Smooth muscle cell of the brain vasculature (primary cell): ENCODE measurements around the gene SLC17A9.

Experiments used
- DNase-seq: peaks from one replicate; pipeline ENCODE4 v3.0.0-alpha.2; 2012; ENCODE audit warnings: low read depth, low spot score

Gene SLC17A9

DNA sequence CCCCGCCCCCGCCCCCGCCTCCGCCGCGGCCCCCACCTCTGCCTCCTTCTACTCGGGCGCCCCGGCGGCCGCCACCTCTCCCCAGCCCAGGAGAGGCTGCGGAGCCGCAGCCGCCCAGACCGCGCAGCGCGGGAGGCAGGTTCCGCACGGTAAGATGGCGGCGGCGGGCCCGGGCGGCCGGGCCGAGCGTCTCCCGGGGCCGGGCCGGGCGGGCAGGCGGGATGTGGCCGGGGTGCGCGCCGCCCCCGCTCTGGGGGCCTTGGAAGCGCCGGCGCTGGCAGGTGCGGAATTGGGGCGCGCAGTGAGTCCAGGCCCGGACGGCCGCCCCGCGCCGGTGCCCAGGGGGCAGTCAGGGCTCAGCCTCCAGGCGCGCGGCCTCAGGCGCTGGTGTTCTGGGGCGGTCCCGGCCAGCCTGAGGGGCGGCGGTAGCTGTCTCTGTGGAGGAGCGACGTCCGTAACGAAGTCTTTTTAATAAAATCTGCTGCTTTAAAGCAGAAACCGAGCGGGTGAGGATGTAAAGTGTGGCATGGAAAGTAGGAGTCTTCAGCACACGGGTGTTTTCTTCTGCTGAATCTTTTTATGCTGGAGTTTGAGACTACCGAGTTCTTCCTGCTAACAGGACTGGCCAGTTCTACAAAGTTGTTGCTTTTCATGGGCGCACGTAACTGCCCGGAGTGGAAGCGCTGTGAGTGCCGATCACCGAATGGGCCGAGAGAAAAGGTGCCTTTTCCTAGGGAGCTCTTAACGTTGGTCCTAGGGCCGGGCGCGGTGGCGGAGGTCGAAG is 14.2 kb upstream of the SLC17A9 start, which contains the start of gene GID8:
GID8 (plus strand) TSS at position 43 of the 784 bp plus-strand sequence. CDS start 3,356 bp downstream, outside the sequence.
- no peak for DNase-seq

DNA sequence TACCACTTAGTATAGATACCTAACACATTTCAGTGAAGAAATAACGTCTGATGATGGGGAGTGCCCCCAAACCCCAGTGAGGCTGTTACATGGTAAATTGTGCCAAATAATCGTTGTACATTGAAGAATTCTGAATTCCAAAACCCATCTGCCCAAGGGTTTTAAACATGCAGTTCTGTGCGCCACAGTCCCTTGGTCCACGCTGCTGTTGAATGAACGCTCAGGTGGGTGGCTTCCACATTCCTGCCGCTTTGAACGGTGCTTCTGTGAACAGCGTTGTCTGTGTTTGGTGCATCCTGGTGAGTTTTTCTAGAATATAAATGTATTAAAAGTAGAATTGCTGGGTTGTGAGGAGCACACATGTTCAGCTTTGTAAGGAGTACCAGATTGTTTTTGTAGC is 11.6 kb upstream of the SLC17A9 start:
- no peak for DNase-seq

DNA sequence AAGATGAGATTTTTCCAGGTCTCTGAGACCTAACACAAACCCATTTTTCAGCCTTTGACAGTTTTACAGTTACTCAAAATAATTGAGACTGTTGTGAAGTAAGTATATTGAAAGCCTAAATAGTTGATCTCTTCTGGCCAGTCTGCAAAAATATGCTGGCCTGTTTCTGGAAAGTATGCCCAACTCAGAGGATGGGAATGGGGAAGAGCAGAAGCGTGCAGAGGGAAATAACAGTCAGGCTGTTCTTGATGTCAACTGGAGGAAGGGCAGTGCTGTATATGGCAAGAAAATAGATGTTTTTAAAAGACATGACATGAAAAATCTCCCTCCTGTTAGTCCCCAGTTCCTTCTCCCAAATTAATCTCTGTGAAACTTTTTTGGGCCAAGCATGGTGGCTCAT is 10.7 kb upstream of the SLC17A9 start:
- DNase-seq, result no peak

DNA sequence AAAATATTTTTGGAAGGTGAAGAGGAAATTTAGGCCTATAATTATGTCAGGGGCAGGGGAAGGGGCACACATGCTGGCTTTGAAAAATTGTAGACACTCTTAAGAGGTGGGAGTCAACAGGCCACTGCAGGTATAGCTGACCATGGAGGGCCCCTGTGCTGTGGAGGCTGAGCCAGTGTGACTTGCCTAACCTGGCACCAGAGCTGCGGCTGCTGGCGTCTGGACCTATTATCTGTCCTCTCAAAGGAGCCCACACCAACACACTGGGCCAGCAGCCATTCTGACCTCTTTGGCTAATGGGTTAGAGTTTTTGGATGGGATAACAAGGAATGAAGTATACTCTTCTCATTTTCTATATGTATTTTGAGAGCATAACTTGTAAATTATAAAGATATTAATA is 10.1 kb upstream of the SLC17A9 start:
- DNase-seq, result no peak

DNA sequence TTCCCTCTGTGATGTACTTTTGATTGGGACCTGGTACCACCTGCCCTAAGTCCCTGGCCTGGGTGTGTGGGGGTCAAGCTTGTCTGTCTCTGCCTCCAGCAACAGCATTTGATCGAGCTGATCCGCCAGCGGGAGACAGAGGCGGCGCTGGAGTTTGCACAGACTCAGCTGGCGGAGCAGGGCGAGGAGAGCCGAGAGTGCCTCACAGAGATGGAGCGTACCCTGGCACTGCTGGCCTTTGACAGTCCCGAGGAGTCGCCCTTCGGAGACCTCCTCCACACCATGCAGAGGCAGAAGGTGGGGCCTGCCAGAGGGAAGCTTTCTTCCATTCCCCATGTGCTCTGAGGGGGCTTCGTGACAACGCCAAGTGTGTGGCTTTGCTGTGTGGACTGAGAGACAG is 9.1 kb upstream of the SLC17A9 start:
- DNase-seq, result no peak

DNA sequence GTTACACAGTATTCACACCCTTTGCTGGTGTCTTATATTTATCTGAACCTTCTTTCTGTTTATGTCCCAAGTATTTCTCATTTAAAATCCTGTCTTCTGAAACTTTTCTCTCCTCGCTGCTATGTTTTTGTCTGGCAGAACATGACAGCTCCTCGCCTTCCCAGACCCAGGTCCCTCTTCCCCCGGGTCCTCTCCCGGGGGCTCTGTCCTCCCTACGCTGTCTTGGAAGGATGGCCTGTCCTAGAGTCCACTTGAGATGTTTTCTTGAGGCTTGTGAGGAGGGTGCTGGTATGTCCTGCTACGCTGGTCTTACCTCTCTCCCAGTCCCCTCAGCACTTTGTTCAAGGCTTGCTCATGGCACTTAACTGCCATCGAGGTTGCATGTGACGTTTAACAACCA is 8.3 kb upstream of the SLC17A9 start:
- DNase-seq, result no peak

DNA sequence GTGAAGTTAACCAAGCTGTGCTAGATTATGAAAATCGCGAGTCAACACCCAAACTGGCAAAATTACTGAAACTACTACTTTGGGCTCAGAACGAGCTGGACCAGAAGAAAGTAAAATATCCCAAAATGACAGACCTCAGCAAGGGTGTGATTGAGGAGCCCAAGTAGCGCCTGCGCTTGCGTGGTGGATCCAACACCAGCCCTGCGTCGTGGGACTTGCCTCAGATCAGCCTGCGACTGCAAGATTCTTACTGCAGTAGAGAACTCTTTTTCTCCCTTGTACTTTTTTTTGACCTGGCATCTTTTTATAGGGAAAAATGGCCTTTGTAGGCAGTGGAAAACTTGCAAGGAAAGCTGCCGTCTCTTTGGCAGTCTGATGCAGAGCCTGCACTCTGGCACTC is 7.8 kb upstream of the SLC17A9 start:
- DNase-seq, result no peak

DNA sequence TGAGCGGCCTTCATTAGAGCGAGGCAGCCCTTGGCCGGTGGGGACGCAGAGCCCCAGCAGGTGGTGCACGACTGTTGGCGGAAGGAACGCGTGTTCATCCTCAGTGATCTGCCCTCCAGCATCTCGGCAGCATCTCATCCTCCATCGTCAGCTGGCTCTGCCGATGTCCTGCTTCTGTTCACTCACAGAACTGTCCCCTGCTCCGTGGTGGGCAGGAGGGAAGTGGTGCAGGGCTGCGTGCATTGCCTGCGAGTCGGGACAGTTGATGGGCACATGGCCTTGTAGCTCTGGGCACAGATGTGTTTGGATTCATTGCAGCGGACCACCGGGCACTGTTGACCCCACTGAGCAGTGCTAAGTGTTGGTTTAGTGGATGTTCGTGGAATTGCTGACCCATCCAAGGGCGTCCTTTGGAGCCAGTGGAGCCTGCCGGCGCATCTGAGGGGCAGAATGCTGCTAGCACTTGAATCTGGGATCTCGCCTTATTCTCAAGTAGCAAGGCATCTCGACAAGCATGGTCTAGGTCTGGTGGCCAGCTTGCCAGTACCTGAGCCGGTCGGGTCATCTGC is 6.7 kb upstream of the SLC17A9 start:
- DNase-seq, result no peak

DNA sequence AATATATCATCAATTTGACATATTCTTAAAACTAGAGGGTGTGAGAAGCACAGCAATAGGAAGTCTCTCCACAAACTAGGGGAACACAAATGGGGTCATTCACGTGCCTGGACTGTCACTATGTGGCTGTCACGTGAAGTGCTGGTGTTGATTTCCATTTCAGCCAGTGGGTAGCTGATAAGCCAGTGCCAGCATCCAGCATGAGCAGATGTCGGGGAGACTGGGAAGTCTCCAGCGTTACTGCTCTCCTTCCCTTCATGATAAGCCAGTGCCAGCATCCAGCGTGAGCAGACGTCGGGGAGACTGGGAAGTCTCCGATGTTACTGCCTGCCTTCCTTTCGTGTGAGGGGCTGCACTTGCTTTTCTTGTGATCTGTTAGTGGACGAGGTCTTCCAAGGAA is 5.6 kb upstream of the SLC17A9 start:
- DNase-seq, result no peak

DNA sequence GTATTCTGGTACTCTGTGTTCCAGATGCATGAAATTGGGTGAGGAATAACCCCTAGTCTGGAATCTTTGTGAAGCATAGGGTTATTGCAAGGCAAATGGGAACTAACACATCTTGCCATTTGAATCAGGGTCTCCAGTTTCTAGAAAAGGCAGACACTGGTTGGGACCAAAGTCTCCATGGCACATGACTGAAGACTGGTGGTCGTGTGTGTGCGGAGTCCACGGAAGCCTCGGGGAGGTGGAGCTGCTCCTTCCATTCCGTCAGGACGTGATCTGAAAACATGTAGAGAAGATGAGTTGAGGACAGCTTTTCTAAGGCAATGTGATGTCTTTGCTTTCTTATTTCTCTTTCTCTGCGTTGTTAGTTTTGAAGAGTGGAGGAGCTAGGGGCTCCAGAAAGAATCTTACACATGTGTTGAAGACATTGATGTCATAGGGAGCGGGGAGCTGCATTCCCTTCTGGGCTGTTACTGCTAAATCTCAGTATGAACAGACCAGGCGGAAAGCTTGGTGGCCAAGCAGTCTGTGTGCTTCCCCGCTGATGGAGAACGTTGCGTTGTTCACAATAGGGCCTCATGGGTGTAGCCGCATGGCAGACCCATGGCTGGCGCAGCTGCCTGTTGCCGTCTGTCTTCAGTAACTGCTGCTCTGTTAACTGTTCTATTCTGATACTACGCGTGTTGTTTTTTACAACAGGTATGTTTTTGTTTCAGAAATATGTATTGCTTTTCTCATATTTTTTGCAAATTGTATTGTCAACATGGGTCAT is 4.8 kb upstream of the SLC17A9 start:
- no peak for DNase-seq

DNA sequence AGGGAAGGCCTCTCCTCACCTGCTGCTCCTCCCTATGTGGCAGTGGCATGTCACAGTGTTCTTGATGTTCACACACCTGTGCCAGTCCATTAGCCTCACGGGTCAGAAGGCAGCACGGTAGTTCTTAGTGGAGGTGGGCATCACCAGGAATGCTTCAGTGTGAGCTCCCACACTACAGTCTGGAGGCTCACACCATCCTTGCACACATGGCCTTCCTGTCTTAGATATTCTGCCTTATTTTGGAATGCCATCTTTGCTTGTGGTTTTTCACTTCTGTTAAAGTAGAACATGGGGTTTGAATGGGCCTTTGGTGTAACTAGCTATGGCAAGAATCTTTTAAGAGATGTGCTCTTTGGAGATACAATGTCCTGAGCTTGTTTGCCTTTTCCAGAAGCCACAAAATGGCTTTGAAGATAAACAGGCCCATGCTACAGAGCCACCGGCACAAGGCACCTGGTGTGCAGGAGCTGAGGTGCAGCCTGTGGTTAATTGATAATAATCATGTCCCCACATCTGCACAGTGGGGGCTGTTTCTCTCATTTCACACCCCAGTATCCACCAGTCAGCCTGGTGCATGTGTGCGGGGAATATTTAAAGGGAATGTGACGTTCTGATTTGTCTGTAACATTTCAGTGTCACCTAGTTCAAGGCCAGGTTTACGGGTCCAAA is 3.2 kb upstream of the SLC17A9 start:
- DNase-seq, result no peak

DNA sequence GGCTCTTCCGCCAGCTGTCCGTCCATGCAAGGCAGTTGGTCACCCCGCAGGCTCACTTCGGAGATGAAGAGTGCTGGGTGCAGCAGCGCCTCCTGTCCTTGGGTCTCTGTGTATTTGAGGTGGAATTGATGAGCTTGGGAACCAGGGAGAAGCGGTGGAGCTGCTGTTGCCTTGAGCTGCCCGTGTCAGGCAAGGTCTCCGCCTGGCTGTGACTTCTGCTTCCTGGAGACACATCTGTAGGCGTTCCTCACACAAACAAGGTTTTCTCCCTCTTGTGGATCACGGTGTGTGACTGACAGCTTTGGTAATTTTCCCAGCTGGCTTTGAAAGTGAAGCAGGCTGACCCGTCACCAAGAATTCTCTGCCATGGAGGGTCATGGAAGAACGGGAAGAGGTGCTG is 2.5 kb upstream of the SLC17A9 start:
- DNase-seq, result no peak

DNA sequence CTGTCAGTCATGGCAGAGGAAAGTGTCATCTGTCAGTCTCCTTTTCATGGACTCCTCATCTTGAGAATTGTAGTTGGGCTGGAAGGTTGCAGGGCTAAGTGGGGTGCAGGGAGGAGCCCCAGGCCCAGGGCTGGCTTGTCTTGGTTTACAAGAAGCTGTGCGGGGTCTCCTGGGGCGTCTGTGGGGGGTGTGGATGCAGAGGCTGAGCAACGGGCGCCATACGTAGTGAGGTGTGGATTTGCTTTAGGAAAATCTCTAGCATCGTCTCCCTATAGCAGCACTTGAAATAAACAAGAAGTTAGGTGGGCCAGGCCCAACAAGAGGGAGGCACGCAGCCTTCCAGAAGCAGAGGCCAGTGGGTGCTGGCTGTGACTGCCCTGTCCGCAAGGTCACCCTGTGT is 1.8 kb upstream of the SLC17A9 start:
- DNase-seq, result no peak

DNA sequence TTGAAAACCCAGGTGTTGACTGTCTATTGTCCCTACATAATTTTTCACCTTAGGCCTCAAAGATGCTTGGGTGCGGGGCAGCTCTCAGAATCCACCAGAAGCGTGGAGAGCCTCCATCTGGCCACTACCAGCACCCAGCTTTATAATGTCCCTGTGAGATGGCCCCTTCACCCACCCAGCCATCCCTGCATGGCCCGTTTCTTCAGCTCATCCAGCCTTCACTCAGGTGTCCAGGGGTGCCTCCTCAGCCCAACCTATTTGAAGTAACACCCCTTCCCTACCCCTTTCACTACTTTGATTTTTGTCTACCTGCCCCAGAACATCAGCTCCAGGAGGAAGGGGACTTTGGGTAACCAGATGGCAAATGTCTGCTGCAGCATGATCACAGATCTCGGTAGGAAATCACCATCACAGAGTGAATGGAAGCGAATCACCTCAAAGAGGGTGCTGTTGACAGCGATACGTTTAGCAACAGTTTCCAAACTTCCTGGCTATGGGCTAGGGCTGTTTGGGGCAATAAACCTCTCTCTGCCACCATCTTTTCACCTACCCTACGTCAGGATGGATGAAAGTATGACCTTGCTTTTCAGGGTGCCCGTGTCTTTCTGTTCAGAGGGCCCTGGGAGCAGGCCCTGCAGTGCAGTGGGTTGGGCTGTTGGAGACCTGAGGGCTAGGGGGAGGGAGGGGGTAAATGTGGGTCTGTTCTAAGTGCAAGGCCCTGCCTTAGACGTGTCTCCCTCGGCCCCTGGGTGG is 1.2 kb upstream of the SLC17A9 start:
- no peak for DNase-seq

DNA sequence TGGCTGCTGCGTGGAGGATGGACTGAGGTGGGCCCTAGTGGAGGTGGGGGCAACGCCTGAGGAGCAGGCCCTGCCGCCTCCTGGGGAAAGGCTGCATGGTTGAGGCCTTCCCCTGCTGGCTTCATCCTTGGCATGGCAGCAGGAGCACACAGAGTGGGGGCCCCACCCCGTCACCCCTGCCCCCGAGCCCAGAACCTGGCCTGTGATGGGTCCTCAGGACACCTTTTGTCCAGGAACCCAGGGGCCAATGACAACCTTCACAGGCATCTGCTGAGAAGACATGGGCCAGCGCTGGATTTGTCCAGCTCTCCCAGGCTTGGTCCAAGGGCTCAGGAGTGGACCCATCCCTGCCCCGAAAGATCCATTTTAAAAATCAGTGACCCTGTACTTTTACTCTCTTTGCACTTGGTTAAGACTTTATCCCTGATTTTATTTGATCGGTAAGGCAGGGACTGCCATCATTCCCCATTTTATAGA is 575 bp upstream of the SLC17A9 start:
- no peak for DNase-seq

DNA sequence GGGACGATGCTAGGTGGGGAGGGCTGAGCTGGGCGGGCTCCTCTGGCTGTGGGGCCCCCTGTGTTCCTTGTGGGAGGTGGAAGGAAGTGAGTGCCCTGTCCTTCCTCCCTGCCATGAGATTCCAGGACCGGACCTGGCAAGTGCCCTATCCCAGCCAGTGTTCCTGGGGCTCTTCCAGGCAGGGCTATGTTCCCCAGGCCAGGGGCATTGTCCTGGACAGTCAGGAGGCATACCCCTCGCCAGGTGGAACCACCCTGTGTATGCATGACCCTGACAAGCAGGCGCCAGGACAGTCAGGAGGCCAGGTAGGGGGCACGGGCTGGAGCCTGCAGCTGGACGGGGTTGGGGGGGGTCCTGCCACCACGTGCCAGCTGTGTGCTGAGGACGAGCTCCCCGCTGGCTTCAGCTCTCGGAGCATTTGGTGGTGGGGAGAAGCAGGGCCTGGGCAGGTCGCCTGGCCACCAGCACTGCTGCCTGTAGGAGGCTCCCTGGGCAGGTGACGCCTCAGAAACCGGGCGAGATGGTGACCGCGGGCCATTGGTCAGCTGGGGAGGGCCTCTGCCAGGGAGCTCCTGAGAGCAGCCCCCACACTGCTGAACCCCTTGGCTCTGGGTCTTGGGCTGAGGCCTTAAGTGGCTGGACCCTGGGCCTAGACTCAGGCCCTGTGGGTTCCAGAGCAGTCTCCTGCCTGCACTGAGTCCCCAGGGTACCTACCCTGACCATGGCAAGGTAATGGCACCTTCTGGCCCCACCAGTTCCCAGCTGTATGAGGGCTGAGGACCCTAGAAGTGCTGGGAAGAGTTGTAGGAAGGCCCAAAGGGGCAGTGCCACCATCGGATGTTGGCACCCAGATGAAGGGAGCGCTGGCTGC is 694 bp downstream of the SLC17A9 start:
- DNase-seq, result no peak

DNA sequence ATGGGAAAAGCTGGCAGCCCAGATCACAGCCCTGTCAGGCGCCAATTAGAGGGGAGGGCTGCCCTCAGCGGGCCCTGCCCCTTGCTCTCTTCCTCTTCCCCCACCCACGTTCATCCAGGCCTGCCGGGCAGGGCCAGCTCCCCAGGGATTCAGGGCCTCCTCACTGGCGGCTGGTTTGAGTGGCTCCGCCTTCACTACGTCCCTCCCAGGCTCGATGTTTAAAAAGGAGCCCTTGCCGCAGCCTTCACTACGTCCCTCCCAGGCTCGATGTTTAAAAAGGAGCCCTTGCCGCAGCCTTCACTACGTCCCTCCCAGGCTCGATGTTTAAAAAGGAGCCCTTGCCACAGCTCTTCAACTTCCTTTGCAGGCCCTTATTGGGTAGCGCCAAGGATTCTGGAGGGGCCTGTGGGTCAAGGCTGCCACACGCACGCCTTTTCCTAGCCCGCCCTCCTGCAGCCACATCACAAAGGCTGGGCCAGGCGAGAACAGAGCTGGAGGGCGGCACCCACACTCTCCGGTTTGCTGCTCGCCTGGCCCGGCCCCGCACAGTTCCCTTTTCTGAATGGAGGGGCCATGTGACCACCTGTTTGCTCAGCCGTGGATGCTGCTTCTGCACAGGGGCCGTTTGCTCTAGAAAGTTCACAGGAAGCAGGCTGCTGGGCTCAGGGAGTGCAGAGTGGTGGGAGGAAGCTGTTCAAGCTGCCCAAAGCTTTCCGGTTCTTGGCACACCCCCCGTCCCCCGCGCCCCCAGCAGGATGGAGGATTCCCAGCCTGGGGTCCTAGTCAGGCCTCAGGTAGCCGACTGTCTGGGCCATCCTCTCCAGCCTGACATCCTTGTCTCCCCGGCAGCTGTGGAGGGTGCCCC is 1.6 kb downstream of the SLC17A9 start:
- no peak for DNase-seq

DNA sequence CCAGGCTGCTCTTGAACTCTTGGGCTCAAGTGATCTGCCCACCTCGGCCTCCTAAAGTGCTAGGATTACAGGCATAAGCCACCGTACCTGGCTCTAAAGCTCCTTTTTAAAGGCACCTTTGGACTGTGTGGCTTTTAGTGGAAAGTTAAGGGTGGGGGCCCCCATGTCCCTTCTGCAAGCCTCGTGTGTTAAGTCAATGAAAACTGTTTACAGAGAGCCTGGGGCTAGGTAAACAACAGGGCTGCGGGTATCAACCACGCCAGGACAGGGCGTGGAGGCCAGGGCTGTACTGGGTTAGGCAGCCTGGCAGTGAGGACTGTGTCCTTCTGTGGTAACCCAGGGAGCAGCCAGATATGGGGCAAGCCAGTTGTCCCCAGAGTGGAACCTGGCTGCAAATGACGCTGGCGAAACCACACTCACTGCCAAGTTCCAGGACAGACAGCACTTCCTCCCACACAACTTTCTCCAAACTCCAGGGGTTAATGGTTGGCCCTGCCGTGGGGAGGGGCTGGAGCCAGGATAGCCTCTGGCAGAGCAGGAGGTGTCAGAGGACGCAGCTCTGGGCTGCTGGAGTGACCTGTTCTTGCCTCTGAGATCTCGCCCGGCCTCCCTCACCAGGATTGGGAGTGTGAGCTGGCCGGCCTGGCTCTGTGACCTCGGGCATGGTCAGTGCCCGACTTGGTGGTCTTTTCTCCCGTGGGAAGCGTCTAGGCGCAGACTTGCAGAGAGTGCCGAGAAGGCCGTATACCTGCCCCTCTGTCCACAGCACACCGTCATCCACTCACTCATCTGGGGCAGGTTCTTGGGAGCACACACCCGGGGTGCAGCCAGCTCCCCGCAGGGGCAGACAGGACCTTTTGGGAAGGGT is 3.2 kb downstream of the SLC17A9 start:
- DNase-seq, result no peak
